CD14-positive monocyte (primary cell): ENCODE measurements around the gene KIF1A. TPM values are rescaled to one million over a fixed set of nuclear protein-coding genes. Genes with fewer than 3 reads are reported as not detected.

Source experiments
- DNase-seq, 3 donors: peaks; one replicate each; pipeline ENCODE4 v3.0.0-alpha.2; 2011 to 2022
- H2AFZ ChIP-seq: 2 replicates; pipeline ENCODE4 v1.6.0; 2012; ENCODE audit warnings: mild to moderate bottlenecking, low read depth, low read length, inconsistent platforms; ENCODE audit not compliant: insufficient read depth, poor library complexity, severe bottlenecking
- H3K27ac ChIP-seq, 2 donors: 1 replicate in 1 of 2; 2 replicates in 1 of 2; pipeline ENCODE4 v1.5.1; 2012 to 2013; ENCODE audit warnings: low read length in 2 of 2, control low read depth in 1 of 2, inconsistent platforms in 1 of 2, low read depth in 1 of 2, mild to moderate bottlenecking in 1 of 2
- H3K27me3 ChIP-seq, 2 donors: one replicate each; pipeline versions ENCODE4 v1.6.0 to v1.6.1; 2011 to 2013; ENCODE audit warnings: low read length in 2 of 2; ENCODE audit not compliant: control insufficient read depth in 2 of 2, insufficient read depth in 2 of 2
- H3K36me3 ChIP-seq, 2 donors: replicated peaks in 1 of 2; 1 replicate in 1 of 2; 2 replicates in 1 of 2; pipeline versions ENCODE4 v1.5.1 to v1.6.1; 2012 to 2013; ENCODE audit warnings: low read length in 2 of 2, control low read depth in 1 of 2, inconsistent platforms in 1 of 2, mild to moderate bottlenecking in 1 of 2; ENCODE audit not compliant: insufficient read depth in 2 of 2, control insufficient read depth in 1 of 2
- H3K4me1 ChIP-seq, 2 donors: 1 replicate in 1 of 2; 2 replicates in 1 of 2; pipeline versions ENCODE4 v1.5.1 to v1.6.1; 2012 to 2013; ENCODE audit warnings: low read length in 2 of 2, control low read depth in 1 of 2, inconsistent platforms in 1 of 2, mild to moderate bottlenecking in 1 of 2, moderate library complexity in 1 of 2; ENCODE audit not compliant: insufficient read depth in 2 of 2, control insufficient read depth in 1 of 2
- H3K4me2 ChIP-seq: replicated peaks from 2 replicates; pipeline ENCODE3; 2012; ENCODE audit warnings: low read length, moderate library complexity, mild to moderate bottlenecking; ENCODE audit not compliant: poor library complexity, severe bottlenecking; ENCODE audit errors: extremely low read depth
- H3K4me3 ChIP-seq, 3 experiments: fragments of 200-600 bp in 1 of 3; sonication (generic) in 1 of 3; replicated peaks in 1 of 3; 1 replicate in 2 of 3; 2 replicates in 1 of 3; pipeline ENCODE4 v1.5.1; 2011 to 2013; ENCODE audit warnings: low read length in 3 of 3, mild to moderate bottlenecking in 3 of 3, control low read depth in 2 of 3, low read depth in 2 of 3, inconsistent platforms in 1 of 3, moderate library complexity in 1 of 3
- H3K79me2 ChIP-seq: 2 replicates; pipeline ENCODE4 v1.6.0; 2012; ENCODE audit warnings: mild to moderate bottlenecking, control low read depth, inconsistent platforms, low read length, moderate library complexity; ENCODE audit not compliant: insufficient read depth
- H3K9ac ChIP-seq: 2 replicates; pipeline ENCODE4 v1.6.0; 2017; ENCODE audit warnings: low read length, mild to moderate bottlenecking; ENCODE audit not compliant: insufficient read depth, poor library complexity, severe bottlenecking
- H3K9me3 ChIP-seq, 2 donors: replicated peaks in 1 of 2; 1 replicate in 1 of 2; 2 replicates in 1 of 2; pipeline versions ENCODE4 v1.5.1 to v1.6.1; 2012 to 2013; ENCODE audit warnings: low read length in 2 of 2, control low read depth in 1 of 2; ENCODE audit not compliant: control insufficient read depth in 1 of 2, insufficient read depth in 1 of 2
- H4K20me1 ChIP-seq: 2 replicates; pipeline ENCODE4 v1.6.0; 2012; ENCODE audit warnings: mild to moderate bottlenecking, low read length, control low read depth, moderate library complexity; ENCODE audit not compliant: insufficient read depth
- H3K27ac Mint-ChIP-seq, 7 donors: one replicate each; pipeline ENCODE4 v1.8.0; 2020; ENCODE audit warnings: mild to moderate bottlenecking in 7 of 7, mixed read lengths in 7 of 7, moderate library complexity in 6 of 7, inconsistent platforms in 2 of 7
- H3K27me3 Mint-ChIP-seq, 3 donors: one replicate each; pipeline ENCODE4 v1.8.0; 2021 to 2022; ENCODE audit warnings: low read depth in 3 of 3, mild to moderate bottlenecking in 3 of 3, mixed read lengths in 3 of 3, moderate library complexity in 3 of 3, inconsistent platforms in 1 of 3
- H3K36me3 Mint-ChIP-seq, 2 donors: one replicate each; pipeline ENCODE4 v1.8.0; 2020; ENCODE audit warnings: mixed read lengths in 2 of 2, inconsistent platforms in 1 of 2, mild to moderate bottlenecking in 1 of 2
- H3K4me1 Mint-ChIP-seq: one replicate; pipeline ENCODE4 v1.8.0; 2020; ENCODE audit warnings: mild to moderate bottlenecking, mixed read lengths
- H3K4me3 Mint-ChIP-seq, 2 donors: one replicate each; pipeline ENCODE4 v1.8.0; 2020; ENCODE audit warnings: mild to moderate bottlenecking in 2 of 2, mixed read lengths in 2 of 2, moderate library complexity in 1 of 2
- H3K9me3 Mint-ChIP-seq, 7 donors: one replicate each; pipeline ENCODE4 v1.8.0; 2020 to 2022; ENCODE audit warnings: mixed read lengths in 7 of 7, mild to moderate bottlenecking in 6 of 7, moderate library complexity in 6 of 7, inconsistent platforms in 2 of 7
- WGBS: methylation state at CpG from one replicate; pipeline ENCODE4 v1.1.5; 2013; ENCODE audit warnings: missing lambda C conversion rate; ENCODE audit not compliant: insufficient coverage; 5-methylcytosine and 5-hydroxymethylcytosine counted together
- intact Hi-C, 2 donors: fragments of 100-400 bp; cut with micrococcal nuclease; formaldehyde crosslinking; loops; one replicate each; pipeline versions ENCODE4 v1.15.0 to v1.15.1; 2023
- polyA plus RNA-seq, 3 donors: library from polyadenylated mRNA; depleted of rRNA in 1 of 3; unstranded in 2 of 3; stranded (reverse) in 1 of 3; fragments of 300-500 nt in 2 of 3; fragments of >200 nt in 1 of 3; fragmentation: Illumina TruSeq in 2 of 3; gene quantifications; 1 replicate in 2 of 3; 2 replicates in 1 of 3; pipeline ENCODE4 v1.2.3, GENCODE V29; 2012 to 2021
- TF ChIP-seq, protein P1 (sequence below): fragments of 200-600 bp; IDR thresholded peaks from one replicate; pipeline ENCODE4 v1.8.0; 2022; ENCODE audit warnings: antibody characterized with exemption, mild to moderate bottlenecking

KIF1A gene
- polyA plus RNA-seq, 3 donors, result not detected

DNA sequence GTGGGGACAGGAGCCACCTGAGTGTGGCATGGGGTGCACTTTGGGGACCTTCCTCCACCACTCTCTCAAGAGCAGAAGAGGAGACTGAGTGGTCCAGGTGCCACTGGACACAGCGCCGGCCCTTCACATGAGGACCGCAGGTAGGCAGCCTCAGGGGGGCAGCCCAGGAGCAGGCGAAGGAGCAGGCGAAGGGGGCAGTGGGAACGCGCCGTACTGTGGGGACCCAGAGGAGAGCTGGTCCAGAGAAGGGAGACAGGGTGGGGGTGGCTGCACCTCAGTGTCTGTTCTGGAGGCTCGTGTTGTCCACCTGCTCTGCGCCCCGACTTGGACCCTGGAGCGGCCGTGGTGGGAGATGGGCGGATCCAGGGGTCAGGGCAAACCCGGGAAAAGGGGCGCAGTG is 73.3 kb downstream of the KIF1A start:
- no peaks in the 10 kb centered on the region for H3K27me3 ChIP-seq
- no peaks in the 10 kb centered on the region for H3K79me2 ChIP-seq
- H3K4me1 ChIP-seq, result no peaks in the 10 kb centered on the region
- Mint-ChIP-seq H3K9me3 (no peaks in the 10 kb centered on the region), H3K36me3 (no peaks in the 10 kb centered on the region), H3K27me3 (peaks cover 1 to 9% (median 4%) of the 10 kb centered on the region in 3 donors), H3K4me1 (no peaks in the 10 kb centered on the region), H3K4me3 (no peak overlapping the region), H3K27ac (no peak overlapping the region)
- no peaks in the 10 kb centered on the region for H3K9me3 ChIP-seq
- TF ChIP-seq, protein P1, sequence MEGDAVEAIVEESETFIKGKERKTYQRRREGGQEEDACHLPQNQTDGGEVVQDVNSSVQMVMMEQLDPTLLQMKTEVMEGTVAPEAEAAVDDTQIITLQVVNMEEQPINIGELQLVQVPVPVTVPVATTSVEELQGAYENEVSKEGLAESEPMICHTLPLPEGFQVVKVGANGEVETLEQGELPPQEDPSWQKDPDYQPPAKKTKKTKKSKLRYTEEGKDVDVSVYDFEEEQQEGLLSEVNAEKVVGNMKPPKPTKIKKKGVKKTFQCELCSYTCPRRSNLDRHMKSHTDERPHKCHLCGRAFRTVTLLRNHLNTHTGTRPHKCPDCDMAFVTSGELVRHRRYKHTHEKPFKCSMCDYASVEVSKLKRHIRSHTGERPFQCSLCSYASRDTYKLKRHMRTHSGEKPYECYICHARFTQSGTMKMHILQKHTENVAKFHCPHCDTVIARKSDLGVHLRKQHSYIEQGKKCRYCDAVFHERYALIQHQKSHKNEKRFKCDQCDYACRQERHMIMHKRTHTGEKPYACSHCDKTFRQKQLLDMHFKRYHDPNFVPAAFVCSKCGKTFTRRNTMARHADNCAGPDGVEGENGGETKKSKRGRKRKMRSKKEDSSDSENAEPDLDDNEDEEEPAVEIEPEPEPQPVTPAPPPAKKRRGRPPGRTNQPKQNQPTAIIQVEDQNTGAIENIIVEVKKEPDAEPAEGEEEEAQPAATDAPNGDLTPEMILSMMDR, result no peak
- H3K9ac ChIP-seq, result no peak overlapping the region
- no peak overlapping the region for H3K4me2 ChIP-seq
- no peak for DNase-seq
- H3K4me3 ChIP-seq, result no peak overlapping the region
- no peaks in the 10 kb centered on the region for H3K36me3 ChIP-seq
- no peaks in the 10 kb centered on the region for H4K20me1 ChIP-seq
- H3K27ac ChIP-seq, result no peak overlapping the region
- intact Hi-C loops, result no loop called here
- H2AFZ ChIP-seq, result no peak overlapping the region
- 95% methylated on average over 10 of the region's 16 CpGs for WGBS

- Histone ChIP-seq H2AFZ (no peak overlapping the region), H3K9ac (no peak overlapping the region), H3K4me1 (no peaks in the 10 kb centered on the region), H3K36me3 (no peaks in the 10 kb centered on the region), H3K27me3 (no peaks in the 10 kb centered on the region), H3K4me3 (no peak overlapping the region), H3K27ac (no peak overlapping the region), H4K20me1 (no peaks in the 10 kb centered on the region), H3K9me3 (no peaks in the 10 kb centered on the region), H3K79me2 (no peaks in the 10 kb centered on the region), H3K4me2 (no peak overlapping the region)
- 93% methylated on average over 15 of the region's 15 CpGs for WGBS
- Mint-ChIP-seq H3K4me1 (no peaks in the 10 kb centered on the region), H3K27me3 (peaks cover 1 to 9% (median 4%) of the 10 kb centered on the region in 3 donors), H3K36me3 (no peaks in the 10 kb centered on the region), H3K4me3 (no peak overlapping the region), H3K27ac (no peak overlapping the region), H3K9me3 (no peaks in the 10 kb centered on the region)
- TF ChIP-seq, protein P1, result no peak
- no peak for DNase-seq
- intact Hi-C loops, result no loop called here
Measured at GRCh38 chr2:240745962-240746361, 74.1 kb downstream of the KIF1A start.
